Stromal cell of bone marrow (primary cell): Measurements from ENCODE around the gene COL16A1.
"Not testable (repeated sequence)": the region's sequence is repeated elsewhere in the genome, so short reads cannot be mapped to it uniquely, and the experiment has no call there.

ENCODE experiments used
- DNase-seq: peaks from one replicate; pipeline ENCODE4 v3.0.0-alpha.2; 2012; ENCODE audit warnings: low read depth

The COL16A1 gene

DNA sequence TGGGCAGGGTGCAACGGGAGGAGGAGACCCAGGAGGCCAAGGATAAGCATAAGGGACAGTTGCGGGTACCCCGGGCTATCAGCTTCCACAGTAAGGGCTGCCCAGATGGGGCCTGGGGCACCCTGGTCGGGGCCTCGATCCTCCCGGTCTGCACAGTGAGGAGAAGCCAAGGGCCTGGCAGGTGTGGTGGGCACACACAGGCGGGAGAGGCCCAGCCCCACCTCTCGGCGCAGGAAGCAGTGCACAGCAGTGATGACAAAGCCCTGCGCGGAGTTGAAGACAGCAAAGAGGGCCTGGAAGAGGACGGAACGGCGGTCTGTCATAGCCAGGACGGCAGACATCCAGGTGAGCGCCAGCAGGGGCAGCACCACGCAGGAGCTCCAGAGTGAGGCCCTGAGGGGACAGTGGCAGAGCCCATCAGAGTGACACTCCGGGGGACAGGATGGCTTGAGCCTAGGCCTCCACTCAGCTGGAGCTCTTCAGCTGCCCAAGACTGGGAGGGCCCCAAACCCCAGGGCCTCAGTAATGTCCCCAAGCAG, 29.0 kb upstream of the COL16A1 start:
- no peak for DNase-seq

DNA sequence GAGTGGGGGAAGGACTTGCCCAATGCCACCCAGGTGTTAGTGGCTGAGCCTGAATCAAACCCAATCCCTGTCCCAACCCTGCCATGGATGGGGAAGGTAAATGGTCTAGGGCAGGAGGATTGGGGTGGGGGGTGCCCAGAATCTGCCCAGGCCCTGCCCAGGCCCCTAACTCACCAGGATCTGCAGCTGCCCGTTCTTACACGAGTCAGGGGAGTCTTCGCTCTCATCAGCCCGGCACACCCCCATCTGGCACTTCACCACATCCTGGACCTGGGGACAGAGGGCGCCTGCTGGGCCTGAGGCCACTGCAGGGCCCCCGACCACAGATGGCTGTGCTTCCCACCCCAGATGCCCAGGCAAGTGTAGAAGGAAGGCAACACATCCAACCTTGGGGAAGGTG, 28.5 kb upstream of the COL16A1 start:
- DNase-seq, result no peak

DNA sequence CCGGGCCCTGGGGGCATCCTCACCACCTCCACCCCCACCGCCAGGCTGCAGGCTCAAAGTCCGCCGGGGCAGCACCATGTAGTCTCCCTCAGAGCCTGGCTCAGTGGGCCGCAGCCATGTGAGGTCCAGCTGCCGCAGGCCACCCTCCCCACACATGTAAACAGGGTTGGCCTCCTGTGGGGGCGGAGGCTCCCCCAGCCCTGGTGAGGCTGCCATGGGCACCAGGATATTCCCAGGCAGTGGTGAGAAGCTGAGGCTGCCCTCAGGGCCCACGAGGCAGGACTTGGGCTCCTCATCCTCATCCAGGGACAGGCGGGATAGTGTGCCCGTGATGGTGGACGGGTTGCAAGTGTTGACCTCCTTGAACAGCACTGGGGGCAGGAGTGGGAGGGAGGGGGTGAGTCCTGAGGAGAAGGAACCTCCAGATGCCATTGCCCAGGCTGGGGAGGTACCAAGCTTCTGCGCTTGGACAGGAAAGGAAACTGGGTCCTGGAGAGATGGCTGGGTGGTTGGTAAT, 27.3 kb upstream of the COL16A1 start:
- DNase-seq, result no peak

DNA sequence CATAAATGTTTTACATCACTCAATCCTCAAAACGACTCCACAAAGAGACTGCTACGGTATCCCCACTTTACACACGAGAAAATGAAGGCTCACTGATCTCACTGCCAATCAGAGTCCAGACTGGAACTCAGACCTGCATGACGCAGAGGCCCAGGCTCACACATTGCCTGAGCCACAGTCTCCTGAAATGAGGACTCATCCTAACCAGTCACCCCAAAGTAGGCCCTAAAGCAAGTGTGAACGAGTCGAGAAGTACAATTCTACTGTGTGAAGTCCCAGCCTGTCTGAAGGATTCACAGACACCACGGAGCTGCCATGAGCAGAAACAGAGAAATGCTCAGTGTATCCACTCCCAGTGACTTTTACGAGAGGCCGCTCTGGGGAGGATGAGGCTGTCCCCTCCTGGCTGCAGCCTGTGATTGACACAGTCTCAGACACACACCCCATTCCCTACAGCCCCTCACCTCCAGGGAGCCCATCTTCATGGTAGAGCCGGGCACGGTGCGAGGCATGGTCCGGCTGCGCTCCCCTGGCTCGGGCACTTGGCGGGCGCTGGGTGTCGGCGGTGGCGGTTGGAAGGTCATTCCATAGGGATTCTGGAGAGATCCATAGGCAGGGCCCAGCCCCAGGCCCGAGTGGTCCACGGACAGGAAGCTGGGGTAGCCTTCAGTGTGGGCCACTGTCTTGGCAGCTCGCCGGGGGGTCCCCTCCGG, 26.7 kb upstream of the COL16A1 start:
- DNase-seq, result no peak

DNA sequence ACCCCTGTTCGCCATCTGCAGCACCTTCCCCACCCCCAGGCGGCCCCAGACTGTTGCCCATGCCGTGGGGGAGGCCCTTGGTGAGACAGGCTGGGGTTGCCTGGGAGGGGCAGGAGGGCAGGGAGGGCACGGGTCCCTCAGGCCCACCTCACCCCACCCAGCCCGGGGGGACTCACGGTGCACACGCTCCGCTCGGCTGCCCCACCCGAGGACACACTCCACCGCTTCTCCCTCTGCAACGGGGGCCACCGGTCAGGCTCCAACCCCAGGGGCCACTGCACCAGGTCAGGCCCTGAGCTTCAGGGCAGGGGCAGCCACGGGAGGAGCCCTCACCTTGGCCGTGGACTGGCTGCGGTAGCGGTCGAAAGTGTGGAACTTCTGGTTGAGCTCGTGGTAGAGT, 24.0 kb upstream of the COL16A1 start:
- no peak for DNase-seq

DNA sequence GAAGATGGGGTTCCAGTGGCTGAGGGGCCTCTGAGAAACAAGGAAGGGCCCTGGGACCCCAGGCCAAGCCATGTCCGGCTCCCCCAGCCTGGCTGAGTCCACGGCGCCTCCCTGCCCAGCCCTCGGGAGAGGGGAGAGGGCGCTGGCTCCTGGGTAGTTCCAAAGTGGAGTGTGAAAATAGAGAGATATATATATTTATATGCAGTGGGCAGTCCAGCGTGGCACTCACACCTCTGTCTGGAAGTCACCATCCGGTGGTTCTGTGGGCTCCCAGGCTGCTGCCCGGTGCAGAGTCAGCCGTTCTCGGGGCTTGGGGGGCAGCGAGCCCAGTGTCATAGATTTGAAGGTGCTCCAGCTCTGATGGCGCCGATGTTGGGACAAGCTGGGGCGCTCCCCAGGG, 23.4 kb upstream of the COL16A1 start:
- DNase-seq, result no peak

DNA sequence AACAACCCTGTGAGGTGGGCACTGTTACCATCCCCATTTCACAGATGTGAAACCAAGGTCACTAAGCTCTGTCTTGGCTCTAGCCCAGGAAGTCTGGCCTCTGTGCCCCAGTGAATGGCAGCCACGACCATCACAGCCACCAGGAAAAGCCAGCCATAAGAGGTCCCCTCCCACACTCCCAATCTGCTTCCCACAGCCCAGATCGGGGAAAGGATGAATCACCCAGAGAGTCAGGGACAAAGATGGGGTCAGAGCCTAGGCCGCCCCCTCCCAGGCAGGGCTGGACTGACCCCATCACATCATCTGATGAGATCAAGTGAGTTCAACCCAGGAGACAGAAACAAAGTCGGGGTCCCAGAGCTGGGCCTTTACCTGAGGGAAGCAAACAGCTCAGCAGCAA, 22.9 kb upstream of the COL16A1 start:
- DNase-seq, result no peak

DNA sequence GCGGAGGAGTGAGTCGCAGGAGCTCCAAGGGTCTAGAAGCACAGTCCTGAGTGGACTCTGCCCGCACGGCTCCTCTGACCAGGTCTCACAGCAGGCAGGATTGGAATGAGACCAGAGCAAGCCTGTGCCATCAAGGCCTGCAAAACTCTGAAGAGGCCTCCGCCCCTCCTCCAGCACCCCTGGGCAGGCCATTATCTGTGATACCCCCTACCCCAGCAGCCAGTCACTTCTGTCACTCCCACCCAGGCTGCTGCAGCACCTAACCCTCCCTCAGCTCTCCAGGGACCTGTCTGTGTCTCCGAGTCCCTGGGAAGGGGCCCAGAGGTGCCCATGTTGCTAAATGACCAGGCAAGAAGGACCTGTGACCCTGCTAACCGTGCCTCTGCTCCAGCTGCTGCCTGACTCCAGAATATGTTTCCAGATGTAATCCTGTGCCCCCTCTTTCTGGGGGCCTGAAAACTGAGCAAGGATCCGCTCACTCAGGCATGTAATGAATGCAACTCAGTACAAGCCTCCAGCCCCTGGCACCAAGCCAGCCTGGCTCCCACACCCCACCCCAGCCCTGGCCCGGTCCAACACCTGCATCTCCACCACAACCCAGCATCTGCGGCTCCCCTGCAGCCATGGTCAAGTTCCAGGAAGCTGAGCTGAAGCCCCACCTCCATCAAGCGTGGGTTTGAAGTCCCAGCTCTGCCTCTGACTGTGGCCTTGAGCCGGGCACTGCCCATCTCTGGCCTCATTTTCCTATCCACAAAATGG, 22.1 kb upstream of the COL16A1 start:
- no peak for DNase-seq

DNA sequence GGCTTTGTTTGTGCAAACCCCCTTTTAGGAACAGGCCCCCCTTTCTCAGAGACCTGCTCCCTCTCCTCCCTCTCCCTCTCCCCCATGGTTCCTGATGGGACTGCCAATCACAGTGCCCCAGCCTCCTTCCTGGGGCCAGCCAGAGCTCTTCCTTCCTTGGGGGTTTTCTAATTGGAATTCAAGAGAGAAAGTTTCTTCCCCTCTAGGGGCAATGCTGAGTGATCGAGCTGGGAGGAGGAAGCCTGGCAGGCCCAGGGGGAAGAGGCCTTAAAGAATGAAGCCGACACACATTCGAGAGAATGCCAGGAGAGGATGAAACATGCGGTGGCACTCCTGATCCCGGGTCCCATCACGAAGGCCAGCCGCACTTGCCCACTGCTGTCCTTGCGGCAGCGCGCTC, 21.3 kb upstream of the COL16A1 start:
- DNase-seq, result no peak

DNA sequence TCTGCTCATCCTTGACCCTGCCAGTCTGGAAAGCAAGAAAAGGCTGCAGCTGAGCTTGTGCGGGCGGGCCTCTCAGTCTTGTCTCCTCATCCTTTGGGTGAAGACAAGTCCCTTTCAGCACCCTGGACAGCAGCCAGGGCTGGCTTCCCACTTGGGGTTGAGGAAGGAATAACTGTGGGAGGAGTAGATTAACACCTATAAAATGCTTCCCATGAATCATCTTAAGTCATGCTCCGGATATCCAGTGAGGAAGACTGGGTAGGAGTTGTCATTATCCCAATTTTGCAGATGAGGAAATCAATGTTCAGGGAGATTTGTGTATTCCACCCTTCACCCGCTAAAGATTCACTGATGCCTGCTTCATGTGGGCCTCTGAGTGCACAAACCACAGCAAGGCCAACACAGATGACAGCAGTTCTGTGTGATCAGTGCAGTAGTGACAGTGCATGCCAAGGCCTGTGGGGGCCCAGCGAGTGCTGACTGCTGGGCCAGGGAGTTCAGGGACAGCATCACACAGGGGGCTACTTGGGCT, 20.1 kb upstream of the COL16A1 start:
- no peak for DNase-seq

DNA sequence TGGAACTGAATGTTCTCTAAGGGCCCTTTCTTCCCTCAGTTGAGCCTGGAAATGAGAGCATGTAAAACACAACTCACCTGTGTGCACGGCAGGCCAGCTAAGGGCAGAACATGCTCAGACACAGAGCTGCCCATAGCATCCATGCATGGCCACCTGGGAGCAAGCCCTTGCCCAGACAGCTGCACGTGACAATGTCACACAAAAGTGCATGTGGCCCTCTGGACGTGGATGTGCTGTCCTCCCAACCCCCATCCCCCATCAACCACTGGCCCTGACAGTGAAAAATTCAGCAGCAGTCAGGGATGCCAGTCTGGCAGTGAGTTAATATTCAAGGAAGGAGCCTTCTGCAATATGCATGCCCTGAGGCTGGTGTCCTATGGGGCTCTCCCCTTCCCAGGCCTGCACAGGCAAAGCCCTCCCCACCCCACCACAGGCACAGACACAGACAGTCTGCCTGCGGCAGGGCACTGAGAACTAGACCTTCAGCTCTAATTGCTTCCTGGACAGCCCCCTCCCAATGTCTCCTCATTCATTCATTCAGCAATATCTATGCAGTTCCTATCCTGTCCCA, 14.6 kb upstream of the COL16A1 start:
- no peak for DNase-seq

DNA sequence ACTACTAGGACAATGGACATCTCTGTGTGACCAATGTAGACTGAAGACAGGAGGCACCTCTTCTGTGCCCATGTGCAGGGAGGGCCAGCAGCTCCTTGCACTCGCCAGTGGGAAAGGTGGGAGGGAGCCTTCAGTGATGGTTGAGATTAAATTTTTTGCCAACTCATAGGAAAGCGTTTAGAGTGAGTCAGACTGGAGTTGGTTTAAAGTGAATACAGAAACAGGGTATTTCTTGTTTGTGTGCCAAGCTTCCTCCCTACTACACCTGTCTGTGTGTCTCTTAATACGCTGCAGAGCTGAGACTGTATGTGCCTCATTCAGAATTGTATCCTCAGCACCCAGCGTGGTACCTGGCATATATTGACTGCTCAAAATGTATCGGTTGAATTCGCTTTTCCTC, 13.5 kb upstream of the COL16A1 start:
- no peak for DNase-seq

DNA sequence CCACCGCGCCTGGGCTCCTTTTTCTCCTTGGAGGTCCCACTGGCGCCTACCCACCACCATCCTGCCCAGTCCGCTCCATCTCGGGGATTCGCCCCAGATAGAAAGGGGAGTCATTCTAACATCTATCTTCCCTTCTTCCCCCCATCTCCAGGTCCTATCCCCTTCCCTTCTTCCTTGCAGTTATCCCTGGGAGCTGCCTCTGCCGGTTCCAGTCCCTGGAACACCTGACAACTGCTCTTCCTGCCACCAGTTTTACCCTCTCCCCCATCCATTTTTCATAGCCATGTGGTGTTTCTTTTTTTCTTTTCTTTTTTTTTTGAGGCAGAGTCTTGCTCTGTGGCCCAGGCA, 12.0 kb upstream of the COL16A1 start:
- no peak for DNase-seq

DNA sequence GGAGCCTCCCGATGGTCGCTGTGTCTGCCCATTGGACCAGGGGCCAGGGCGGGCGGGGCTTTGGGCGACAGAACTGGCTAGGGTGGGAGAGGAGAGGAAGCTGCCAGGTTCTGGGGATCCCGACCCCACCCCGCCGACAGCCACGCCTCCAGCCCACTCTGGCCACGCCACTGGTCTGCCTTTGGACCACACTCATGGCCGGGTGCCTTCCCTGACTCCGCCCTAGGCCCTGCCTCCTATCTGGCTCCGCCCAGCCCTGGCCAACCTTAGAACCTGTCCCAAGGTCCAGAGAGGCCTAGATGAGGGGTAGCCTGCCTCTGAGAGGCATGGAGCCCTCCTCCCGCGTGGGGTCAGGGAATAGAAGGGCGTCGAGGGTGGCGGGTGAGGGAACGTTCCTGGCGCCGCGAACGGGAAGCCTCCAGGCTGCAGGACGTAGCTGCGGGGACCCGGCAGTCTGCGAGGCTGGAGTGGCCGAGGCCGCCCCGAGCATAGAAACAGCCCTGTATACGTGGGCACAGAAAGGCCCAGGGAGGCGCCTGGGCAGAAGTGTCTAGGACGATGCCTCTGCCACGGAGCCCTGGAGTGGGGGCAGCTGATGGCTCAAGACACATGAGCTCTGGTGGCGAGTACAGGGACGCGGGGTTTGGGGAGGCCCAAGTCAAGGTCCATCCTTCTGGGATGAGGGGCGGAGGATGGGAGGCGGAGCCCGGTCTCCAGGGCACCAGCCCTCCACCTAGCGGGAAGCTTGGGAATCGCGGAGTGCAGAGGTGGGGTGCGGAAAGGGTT, 11.5 kb upstream of the COL16A1 start:
- DNase-seq, result peak; percentile 82

DNA sequence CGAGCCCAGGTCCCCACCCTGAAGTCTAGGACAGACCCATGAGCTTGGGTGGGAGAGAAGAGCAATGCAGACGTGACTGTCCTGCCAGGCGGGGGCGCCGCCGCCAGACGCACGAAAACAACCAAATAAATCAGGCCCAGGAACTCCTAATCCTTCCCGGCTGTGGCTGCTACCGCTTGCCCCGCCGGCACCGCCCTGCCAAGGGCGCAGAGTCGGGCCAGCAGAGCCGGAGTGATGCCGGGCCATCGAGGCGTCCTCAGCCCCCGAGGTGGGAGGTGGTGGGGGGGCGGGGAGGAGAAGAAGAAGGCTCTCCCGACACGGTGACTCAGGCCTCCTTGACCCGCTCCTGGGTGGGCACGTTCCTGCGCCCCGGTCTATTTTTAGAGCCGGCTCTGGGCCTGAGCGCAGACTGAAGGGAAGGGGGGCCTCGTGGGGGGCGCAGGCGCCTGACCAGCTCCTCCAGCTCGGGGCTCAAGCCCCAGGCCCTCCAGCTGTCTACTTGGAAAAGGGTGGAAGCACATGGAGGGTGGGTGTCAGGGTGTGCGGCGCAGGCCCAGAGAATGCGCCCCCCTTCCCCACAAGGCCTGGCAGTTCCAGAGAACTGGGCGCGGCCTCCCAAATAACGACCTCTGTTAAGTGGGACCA, 10.7 kb upstream of the COL16A1 start:
- no peak for DNase-seq

DNA sequence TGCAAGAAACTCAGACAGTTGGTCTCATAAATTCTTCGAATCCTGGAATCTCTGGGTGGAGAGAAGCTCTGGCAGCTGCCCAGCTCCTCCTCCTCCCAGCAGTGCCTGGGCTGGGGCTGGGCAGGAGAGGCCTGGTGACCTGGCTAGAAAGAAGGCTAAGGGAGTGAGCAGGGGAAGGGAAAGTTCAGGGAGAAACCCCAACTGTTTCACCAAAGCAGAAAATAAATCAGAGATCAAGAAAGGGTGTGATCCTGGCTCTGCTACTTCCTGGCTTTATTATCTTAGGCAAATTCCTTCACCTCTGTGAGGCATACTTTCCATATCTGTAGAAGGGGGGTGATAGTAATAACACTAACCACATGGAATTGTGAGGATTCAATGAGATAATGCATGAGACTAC, 8.8 kb upstream of the COL16A1 start:
- DNase-seq, result no peak

DNA sequence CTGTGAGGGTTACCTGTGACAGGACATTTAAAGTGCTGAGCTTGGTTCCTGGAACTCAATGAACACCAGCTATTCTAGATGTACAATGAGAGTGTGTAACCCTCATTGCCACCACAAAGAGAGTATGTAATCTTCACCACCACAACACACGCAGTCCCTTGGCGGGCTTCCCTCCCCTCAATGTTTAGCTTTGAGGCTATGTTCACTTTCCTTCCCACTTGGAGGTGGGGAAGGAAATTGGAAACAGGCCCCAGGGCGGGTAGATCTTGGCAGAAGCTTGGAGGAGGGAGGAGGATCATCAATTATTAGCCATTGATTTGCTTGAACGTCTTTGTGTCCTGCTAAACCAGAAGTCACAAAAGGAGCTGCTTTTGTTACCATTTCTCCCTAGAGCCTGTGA, 8.3 kb upstream of the COL16A1 start:
- no peak for DNase-seq

DNA sequence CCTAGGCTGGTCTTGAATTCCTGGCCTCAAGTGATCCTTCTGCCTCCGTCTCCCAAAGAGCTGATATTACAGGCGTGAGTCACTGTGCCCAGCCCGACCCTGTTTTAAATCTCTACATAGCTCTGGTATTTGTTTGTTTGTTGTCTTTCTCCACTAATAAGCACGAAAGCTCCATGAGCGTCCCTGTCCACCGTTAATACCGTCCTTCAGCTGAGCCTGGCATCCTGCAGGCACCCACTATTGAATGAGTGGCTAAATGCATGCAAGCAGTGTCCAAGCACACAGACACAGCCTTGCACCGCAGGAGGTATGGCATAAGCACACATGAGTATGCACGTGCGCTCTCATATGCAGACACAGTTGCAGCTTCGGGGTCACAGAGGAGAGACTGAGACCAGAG, 4.5 kb upstream of the COL16A1 start:
- DNase-seq, result no peak

DNA sequence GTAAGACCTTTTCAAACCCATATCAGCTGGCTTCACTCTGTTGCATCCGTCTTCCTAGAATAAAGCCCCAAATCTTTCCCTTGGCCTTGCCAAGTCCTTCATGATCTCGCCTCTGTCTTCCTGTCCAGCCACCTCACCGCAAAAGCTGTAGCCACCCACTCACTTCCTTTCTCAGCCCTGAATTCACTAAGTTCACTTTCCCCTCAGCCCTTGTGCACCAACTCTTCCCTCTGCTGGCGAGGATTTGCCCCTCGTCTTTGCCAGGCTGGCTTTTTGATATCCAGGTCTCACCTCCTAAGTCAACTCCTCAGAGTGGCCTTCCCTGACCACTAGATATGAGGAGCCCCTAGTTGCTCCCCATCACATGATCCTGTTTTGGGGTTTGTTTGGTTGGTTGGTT, 3.9 kb upstream of the COL16A1 start:
- peak; percentile 68 for DNase-seq

DNA sequence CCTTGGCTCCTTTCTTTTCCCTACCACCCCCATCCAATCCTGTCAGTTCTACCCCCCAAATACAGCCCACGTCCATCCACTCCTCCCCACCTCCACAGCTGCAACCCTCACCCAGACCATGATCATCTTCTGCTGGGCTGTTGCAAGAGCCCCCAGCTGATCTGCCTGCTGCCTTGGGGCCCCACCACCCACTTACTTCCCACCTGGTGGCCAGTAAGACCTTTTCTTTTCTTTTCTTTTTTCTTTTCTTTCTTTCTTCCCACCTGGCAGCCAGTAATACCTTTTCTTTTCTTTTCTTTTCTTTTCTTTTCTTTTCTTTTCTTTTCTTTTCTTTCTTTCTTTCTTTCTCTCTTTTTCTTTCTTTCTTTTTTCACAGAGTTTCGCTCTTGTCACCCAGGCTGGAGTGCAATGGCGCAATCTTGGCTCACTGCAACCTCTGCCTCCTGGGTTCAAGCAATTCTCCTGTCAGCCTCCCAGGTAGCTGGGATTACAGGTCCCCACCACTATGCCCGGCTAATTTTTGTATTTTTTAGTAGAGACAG, 3.3 kb upstream of the COL16A1 start:
- DNase-seq, result not testable (repeated sequence)

DNA sequence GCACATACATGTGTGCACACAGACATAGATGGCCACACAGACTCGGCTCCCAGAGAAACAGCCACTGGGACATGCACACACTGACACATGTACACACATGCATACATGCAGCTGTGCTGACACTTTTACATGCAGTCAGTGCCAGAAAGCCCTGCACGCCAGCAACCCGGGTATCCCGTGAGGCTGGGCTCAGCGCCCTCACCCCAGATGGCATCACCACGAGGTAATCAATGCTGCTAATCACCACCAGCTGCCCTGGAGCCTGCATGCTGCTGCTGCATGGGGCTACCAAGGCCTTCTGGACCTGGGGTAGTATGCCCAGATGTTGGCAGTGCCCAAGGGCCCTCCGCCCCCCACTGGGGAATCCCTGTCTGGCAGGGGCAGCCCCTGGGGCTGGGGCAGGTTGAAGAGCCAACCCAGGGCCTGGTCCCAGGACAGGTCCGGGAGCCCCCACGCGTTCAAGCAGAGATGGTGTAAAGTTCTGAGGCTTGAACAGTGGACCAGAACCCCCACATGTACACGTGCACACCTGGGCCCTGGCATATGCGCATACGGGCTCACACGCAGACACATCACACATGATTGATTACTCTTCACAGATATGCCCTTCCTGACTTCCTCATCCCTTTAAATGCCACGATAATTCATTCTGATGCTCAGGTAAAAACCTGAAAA, 2.7 kb upstream of the COL16A1 start:
- no peak for DNase-seq
